ENCODE data around the gene FARP1.

The FARP1 gene

GRCh38 chr13:98439896-98440295 lies 297.0 kb downstream of the FARP1 start:
- TF ChIP-seq CTCF (conservative IDR thresholded peaks at IDR 0.05): no peak
- no peak overlapping the region for H3K27ac ChIP-seq

- no peak overlapping the region for H3K27ac ChIP-seq
- no peak for TF ChIP-seq CTCF (conservative IDR thresholded peaks at IDR 0.05)
Observed at GRCh38 chr13:98440390-98441055, 297.6 kb downstream of the FARP1 start.

- no peak for TF ChIP-seq CTCF (conservative IDR thresholded peaks at IDR 0.05)
- no peak overlapping the region for H3K27ac ChIP-seq
Observed at GRCh38 chr13:98441056-98441676, 298.3 kb downstream of the FARP1 start.

GRCh38 chr13:98442391-98443230 lies 299.7 kb downstream of the FARP1 start:
- no peak overlapping the region for H3K27ac ChIP-seq
- no peak for TF ChIP-seq CTCF (conservative IDR thresholded peaks at IDR 0.05)

GRCh38 chr13:98443329-98443728 lies 300.4 kb downstream of the FARP1 start:
- H3K27ac ChIP-seq: no peak overlapping the region
- TF ChIP-seq CTCF (conservative IDR thresholded peaks at IDR 0.05): no peak

GRCh38 chr13:98443800-98444325 lies 301.0 kb downstream of the FARP1 start:
- no peak overlapping the region for H3K27ac ChIP-seq
- no peak for TF ChIP-seq CTCF (conservative IDR thresholded peaks at IDR 0.05)

- H3K27ac ChIP-seq: no peak overlapping the region
Observed at GRCh38 chr13:98444381-98444780, 301.5 kb downstream of the FARP1 start.

More at GRCh38 chr13:98444381-98444780, 301.5 kb downstream of the FARP1 start:
- TF ChIP-seq CTCF (conservative IDR thresholded peaks at IDR 0.05): no peak
